Measurements from ENCODE around the gene PNKP.
A peak's percentile ranks its signal among the peaks of the same experiment; 100 is the strongest.

PNKP gene

GRCh38 chr19:49850487-49851342, 16.7 kb downstream of the PNKP start, which contains the start of gene PTOV1:
Gene PTOV1, plus strand, starts transcription at chr19:49851159.
- no peak for TF ChIP-seq CTCF (IDR thresholded peaks at IDR 0.05; ENCODE audit: low read depth, low read length)
- in situ Hi-C loops (cut with HindIII; ENCODE audit: low sequenced_read_pairs) = no loop called here
- peak; percentile 91 for DNase-seq (ENCODE audit: low read depth, low spot score)

GRCh38 chr19:49850221-49850486, 17.2 kb downstream of the PNKP start:
- peak overlapping the region; percentile 88 for H3K4me3 ChIP-seq (ENCODE audit: low read depth, low read length)
- no peak for DNase-seq (ENCODE audit: low read depth, low spot score)
- in situ Hi-C loops (cut with HindIII; ENCODE audit: low sequenced_read_pairs) = no loop called here
- TF ChIP-seq CTCF (IDR thresholded peaks at IDR 0.05; ENCODE audit: low read depth, low read length) = no peak

More at GRCh38 chr19:49850487-49851342, 16.7 kb downstream of the PNKP start, which contains the start of gene PTOV1:
- peak within 1 kb of the TSS; percentile 88 for H3K4me3 ChIP-seq (ENCODE audit: low read depth, low read length)

GRCh38 chr19:49849433-49850220, 17.7 kb downstream of the PNKP start:
- peak overlapping the region; percentile 88 for H3K4me3 ChIP-seq (ENCODE audit: low read depth, low read length)
- TF ChIP-seq CTCF (IDR thresholded peaks at IDR 0.05; ENCODE audit: low read depth, low read length) = no peak
- in situ Hi-C loops (cut with HindIII; ENCODE audit: low sequenced_read_pairs) = no loop called here
- DNase-seq (ENCODE audit: low read depth, low spot score) = no peak

GRCh38 chr19:49848938-49849337, 18.4 kb downstream of the PNKP start:
- no peak for TF ChIP-seq CTCF (IDR thresholded peaks at IDR 0.05; ENCODE audit: low read depth, low read length)
- DNase-seq (ENCODE audit: low read depth, low spot score) = no peak
- no peak overlapping the region for H3K4me3 ChIP-seq (ENCODE audit: low read depth, low read length)
- in situ Hi-C loops (cut with HindIII; ENCODE audit: low sequenced_read_pairs) = no loop called here

GRCh38 chr19:49847731-49848696, 19.4 kb downstream of the PNKP start:
- in situ Hi-C loops (cut with HindIII; ENCODE audit: low sequenced_read_pairs) = no loop called here
- no peak for TF ChIP-seq CTCF (IDR thresholded peaks at IDR 0.05; ENCODE audit: low read depth, low read length)
- no peak overlapping the region for H3K4me3 ChIP-seq (ENCODE audit: low read depth, low read length)
- peak; percentile 92 for DNase-seq (ENCODE audit: low read depth, low spot score)

GRCh38 chr19:49846408-49846807, 21.0 kb downstream of the PNKP start:
- TF ChIP-seq CTCF (IDR thresholded peaks at IDR 0.05; ENCODE audit: low read depth, low read length) = no peak

More at GRCh38 chr19:49846408-49846807, 21.0 kb downstream of the PNKP start:
- in situ Hi-C loops (cut with HindIII; ENCODE audit: low sequenced_read_pairs) = no loop called here
- no peak overlapping the region for H3K4me3 ChIP-seq (ENCODE audit: low read depth, low read length)
- no peak for DNase-seq (ENCODE audit: low read depth, low spot score)

Measured in astrocyte of the spinal cord (primary cell).